GM19239 (cell line): Measurements from ENCODE around the gene RGL3.
"Not testable (repeated sequence)": the region's sequence is repeated elsewhere in the genome, so short reads cannot be mapped to it uniquely, and the experiment has no call there.

Experiments used
- DNase-seq: peaks from one replicate; pipeline ENCODE4 v3.0.0; 2011; ENCODE audit warnings: low spot score; ENCODE audit not compliant: insufficient read length
- FAIRE-seq: peaks from 2 replicates; lab custom pipeline; 2011; peaks lifted over from hg19 to GRCh38; lab: Jason Lieb, UNC

RGL3 gene, protein sequence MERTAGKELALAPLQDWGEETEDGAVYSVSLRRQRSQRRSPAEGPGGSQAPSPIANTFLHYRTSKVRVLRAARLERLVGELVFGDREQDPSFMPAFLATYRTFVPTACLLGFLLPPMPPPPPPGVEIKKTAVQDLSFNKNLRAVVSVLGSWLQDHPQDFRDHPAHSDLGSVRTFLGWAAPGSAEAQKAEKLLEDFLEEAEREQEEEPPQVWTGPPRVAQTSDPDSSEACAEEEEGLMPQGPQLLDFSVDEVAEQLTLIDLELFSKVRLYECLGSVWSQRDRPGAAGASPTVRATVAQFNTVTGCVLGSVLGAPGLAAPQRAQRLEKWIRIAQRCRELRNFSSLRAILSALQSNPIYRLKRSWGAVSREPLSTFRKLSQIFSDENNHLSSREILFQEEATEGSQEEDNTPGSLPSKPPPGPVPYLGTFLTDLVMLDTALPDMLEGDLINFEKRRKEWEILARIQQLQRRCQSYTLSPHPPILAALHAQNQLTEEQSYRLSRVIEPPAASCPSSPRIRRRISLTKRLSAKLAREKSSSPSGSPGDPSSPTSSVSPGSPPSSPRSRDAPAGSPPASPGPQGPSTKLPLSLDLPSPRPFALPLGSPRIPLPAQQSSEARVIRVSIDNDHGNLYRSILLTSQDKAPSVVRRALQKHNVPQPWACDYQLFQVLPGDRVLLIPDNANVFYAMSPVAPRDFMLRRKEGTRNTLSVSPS

GRCh38 chr19:11418549-11419506, at the start of gene RGL3:
RGL3 (minus strand) TSS chr19:11419314; CDS start chr19:11419278, 36 bp downstream.
- no peak for FAIRE-seq
- no peak for DNase-seq

DNA sequence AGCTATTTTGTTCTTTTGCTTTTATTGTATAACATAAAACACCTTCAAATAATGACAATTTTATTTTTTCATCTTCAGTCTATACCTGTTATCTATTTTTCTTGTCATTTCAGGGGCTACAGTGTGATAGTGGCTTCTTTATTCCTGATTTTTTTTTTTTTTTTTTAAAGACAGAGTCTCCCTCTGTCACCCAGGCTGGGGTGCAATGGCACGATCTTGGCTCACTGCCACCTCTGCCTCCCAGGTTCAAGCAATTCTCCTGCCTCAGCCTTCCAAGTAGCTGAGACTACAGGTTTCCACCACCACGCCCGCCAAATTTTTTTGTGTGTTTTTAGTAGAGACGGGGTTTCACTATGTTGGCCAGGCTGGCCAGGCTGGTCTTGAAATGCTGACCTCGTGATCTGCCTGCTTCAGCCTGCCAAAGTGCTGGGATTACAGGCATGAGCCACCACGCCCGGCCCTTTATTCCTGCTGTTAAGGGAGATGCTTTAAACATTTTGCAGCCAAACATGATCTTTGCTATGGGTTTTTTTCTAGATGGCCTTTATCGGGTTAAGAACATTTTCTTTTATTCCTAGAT, 49.2 kb upstream of the RGL3 start:
- DNase-seq, FAIRE-seq: not testable (repeated sequence)

- FAIRE-seq (no peak), DNase-seq (no peak)
Observed at GRCh38 chr19:11465600-11465999, 46.5 kb upstream of the RGL3 start.

DNA sequence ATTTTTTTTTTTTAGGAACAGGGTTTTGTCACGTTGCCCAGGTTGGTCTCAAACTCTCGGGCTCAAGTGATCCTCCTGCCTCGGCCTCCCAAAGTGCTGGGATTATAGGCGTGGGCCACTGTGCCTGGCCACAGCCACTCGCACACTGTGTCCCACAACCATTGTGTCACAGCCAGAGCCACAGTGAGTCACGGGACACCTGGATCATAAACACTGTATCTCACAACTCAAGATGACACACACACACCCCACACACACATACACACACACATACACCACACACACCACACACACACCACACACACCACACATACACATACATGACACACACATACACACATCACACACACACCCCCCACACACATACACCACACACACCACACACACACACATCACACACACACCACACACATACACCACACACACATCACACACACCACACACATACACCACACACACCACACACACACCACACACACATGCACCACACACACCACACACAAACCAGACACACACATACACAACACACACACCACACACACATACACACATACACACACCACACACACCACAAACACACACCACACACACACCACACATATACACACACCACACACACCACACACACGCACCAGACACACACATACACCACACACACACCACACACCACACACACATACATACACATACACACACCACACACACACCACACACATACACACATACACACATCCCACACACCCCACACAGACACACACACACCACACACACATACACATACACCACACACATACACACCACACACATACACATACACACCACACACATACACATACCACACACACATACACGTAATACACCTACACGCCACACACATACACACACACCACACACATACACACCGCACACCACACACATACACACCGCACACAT, 45.5 kb upstream of the RGL3 start:
- peak; percentile 64 for FAIRE-seq
- DNase-seq: no peak

DNA sequence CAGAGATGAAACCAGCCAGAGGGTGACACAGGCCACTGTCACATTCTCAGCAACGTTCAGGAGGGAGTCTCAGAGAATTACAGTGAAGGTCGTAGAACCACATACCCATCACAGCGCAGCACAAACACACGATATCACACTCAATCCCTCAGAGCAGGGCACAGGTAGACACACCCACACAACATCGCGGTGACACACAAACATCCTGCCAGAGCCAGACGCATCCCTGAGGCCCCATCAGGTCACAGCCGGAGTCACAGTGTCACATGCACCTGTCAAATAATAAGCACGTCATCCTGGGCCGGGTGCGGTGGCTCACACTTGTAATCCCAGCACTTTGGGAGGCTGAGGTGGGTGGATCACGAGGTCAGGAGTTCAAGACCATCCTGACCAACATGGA, 44.3 kb upstream of the RGL3 start:
- DNase-seq: no peak
- no peak for FAIRE-seq

- DNase-seq: no peak
Observed at GRCh38 chr19:11461453-11461852, 42.3 kb upstream of the RGL3 start.

DNA sequence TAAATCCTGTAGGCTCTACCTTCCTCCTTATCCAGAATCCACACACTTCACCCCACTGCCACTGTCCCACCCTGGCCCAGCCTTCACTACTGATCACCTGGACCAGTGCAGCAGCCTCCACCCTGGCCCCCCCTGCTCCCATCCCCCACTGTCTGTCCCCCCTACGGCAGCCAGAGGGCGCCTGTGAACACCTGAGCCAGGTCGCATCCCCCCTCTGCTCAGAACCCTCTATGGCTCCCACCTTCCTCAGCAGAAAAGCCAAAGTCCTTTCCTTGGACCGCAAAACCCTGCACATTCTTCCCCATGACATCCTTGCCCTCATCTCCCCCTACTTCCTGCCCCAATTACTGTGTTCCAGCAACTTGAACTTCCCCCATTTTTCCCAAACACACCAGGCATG, 41.1 kb upstream of the RGL3 start:
- DNase-seq (no peak), FAIRE-seq (no peak)

More at GRCh38 chr19:11461453-11461852, 42.3 kb upstream of the RGL3 start:
- no peak for FAIRE-seq

DNA sequence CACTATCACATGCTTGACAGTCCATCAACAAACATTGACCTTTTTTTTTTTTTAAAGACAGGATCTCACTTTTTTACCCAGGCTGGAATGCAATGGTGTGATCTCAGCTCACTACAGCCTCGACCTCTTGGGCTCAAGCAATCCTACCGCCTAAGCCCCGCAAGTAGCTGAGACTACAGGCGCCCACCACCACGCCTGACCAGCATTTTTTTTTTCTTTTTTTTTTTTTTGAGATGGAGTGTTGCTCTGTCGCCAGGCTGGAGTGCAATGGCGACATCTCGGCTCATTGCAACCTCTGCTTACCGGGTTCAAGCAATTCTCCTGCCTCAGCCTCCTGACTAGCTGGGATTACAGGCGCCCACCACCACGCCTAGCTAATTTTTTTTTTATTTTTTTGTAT, 39.8 kb upstream of the RGL3 start:
- DNase-seq, FAIRE-seq: not testable (repeated sequence)

DNA sequence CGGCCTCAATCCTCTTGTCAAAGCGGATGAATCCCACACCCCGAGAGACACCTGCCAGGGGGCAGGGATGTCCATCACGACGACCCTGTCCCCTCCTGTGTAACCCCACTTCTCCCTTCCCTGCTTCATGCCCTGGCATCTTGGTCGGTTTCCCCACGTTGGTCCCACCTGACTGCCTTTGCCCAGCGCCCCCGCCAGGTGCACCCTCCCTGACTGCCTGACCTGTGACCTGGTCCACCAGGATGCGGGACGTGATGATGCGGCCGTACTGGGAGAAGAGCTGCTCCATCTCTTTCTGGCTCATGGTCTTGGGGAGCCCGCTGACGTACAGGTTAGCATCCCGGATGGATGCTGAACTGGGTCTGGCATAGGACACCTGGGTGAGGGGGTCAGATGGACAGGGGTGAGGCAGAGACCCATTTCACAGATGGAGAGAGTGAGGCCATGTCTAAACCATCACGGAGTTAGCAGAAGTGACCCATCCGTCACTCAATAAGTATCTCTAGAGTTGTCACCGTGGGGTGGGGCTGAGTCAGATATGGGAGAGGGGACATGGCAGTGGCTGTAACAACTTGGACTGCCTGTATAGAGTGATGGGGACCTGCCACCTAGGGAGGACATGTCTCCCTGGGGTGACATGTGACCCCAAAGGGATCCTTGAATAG, 39.3 kb upstream of the RGL3 start:
- DNase-seq (no peak), FAIRE-seq (no peak)

DNA sequence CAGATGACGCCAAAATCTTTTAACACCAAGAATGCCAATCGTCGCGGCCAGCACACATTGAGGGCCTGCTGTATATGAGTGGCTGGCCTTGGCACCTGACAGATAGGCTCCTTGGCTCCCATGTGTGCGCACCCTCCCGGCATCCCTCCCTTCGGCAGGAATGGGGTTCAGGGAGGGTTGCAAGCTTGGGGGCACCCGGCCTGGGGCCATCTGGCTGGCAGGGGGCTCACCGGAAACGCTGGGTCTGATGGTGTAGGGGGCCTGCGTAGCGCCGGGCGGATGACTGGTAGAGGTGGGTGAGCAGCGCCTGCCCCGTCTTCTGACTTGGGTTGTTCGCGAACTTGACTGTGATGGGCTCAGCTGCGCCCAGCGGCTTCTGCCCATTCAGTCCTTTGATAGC, 38.7 kb upstream of the RGL3 start:
- DNase-seq (no peak), FAIRE-seq (no peak)

- FAIRE-seq (no peak), DNase-seq (no peak)
Observed at GRCh38 chr19:11457115-11457514, 38.0 kb upstream of the RGL3 start.

DNA sequence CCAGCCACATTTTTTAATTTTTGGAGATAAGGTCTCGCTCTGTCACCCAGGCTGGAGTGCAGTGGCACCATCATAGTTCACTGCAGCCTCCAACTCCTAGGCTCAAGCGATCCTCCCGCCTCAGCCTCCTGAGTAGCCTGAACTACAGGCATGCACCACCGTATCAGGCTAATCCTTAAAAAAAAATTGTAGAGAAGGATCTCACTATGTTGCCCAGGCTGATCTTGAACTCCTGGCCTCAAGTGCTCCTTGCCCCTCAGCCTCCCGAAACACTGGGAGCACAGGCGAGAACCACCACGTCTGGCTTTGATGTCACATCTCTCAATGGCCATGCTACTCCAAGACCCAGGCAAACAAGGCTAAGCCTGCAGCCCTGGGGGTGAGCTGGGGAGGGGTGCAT, 37.5 kb upstream of the RGL3 start:
- DNase-seq (no peak), FAIRE-seq (no peak)

GRCh38 chr19:11455233-11455554, 36.1 kb upstream of the RGL3 start:
- not testable (repeated sequence) for DNase-seq, FAIRE-seq

- FAIRE-seq: no peak
- peak; percentile 72 for DNase-seq
Observed at GRCh38 chr19:11453468-11454341, 34.6 kb upstream of the RGL3 start.

DNA sequence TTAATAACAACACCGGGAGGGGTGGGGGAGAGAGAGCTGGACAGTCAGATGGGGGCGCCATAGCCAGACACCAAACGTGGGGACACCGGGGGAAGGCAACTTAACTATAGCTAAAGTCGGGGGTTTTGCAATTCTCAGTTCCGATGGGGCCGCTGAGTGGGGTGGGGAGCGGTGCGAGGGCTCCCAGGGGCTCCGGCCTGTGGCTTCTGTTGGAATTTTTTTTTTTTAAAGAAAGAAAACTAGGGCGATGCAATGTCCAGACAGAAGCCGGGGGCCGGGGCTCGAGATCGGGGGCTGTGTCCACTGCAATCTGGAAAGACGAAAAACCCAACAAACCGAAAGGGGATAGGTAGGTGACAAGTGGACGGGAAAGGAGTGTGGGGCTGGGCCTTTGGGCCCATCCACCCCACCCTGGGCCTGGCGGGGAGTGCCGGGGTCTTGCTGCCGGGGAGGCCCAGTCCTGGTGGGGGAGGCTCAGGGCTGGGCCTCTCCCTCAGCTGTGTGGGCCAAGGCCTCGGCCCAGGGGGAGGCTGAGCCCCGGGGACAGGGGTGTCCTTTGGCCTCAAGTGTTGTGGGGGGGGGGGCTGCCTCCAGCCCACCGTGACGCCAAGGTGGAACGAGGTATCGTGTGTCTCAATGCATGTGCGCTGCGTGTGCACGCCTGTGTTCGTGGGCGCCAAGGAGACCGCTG, 33.7 kb upstream of the RGL3 start:
- FAIRE-seq: no peak
- DNase-seq: no peak

GRCh38 chr19:11451871-11452619, 32.9 kb upstream of the RGL3 start:
- FAIRE-seq (no peak), DNase-seq (no peak)
